Smooth muscle cell (in vitro differentiated cells): ENCODE results near the gene UBASH3B. TPM values are rescaled to one million over a fixed set of nuclear protein-coding genes. Genes with fewer than 3 reads are reported as not detected.

Experiments used
- DNase-seq: peaks from one replicate; lab custom pipeline; 2025; ENCODE audit not compliant: unreplicated experiment; lab: John Stamatoyannopoulos, UW
- H2AFZ ChIP-seq: fragments of 200-600 bp; sonication (generic); 2 replicates; pipeline ENCODE4 v1.6.0; 2016; ENCODE audit warnings: antibody characterized with exemption, low read depth, mild to moderate bottlenecking
- H3F3A ChIP-seq: fragments of 200-600 bp; sonication (generic); 2 replicates; pipeline ENCODE4 v1.6.0; 2017; ENCODE audit warnings: antibody characterized with exemption, low read depth
- H3K27ac ChIP-seq: fragments of 200-600 bp; sonication (generic); 2 replicates; pipeline ENCODE4 v1.5.1; 2016; ENCODE audit warnings: low read depth, mild to moderate bottlenecking
- H3K27me3 ChIP-seq: fragments of 200-600 bp; sonication (generic); 2 replicates; pipeline ENCODE4 v1.6.1; 2016; ENCODE audit warnings: low read depth, mild to moderate bottlenecking
- H3K36me3 ChIP-seq: fragments of 200-600 bp; sonication (generic); 2 replicates; pipeline ENCODE4 v1.5.1; 2016; ENCODE audit warnings: low read depth
- H3K4me1 ChIP-seq: fragments of 200-600 bp; sonication (generic); 2 replicates; pipeline ENCODE4 v1.5.1; 2016; ENCODE audit warnings: low read depth
- H3K4me2 ChIP-seq: fragments of 200-600 bp; sonication (generic); 2 replicates; pipeline ENCODE4 v1.6.0; 2016; ENCODE audit warnings: mild to moderate bottlenecking
- H3K4me3 ChIP-seq: fragments of 200-600 bp; sonication (generic); 2 replicates; pipeline ENCODE4 v1.5.1; 2016; ENCODE audit warnings: mild to moderate bottlenecking
- H3K79me2 ChIP-seq: fragments of 200-600 bp; sonication (generic); 2 replicates; pipeline ENCODE4 v1.6.0; 2016; ENCODE audit warnings: low read depth, mild to moderate bottlenecking
- H3K9ac ChIP-seq: fragments of 200-600 bp; sonication (generic); 2 replicates; pipeline ENCODE4 v1.6.0; 2016; ENCODE audit warnings: low read depth
- H3K9me3 ChIP-seq: fragments of 200-600 bp; sonication (generic); replicated peaks from 2 replicates; pipeline ENCODE4 v1.5.1; 2016; ENCODE audit warnings: low read depth
- H4K20me1 ChIP-seq: fragments of 200-600 bp; sonication (generic); 2 replicates; pipeline ENCODE4 v1.6.0; 2016; ENCODE audit warnings: low read depth
- whole genome bisulfite sequencing: methylation state at CpG from one replicate; pipeline ENCODE4 v1.1.7; 2016; ENCODE audit warnings: low lambda C conversion rate; 5-methylcytosine and 5-hydroxymethylcytosine counted together
- polyA plus RNA-seq: library from polyadenylated mRNA; unstranded; fragments of >200 nt; fragmentation: Nextera tagmentation; extraction: Ambion mirVana; gene quantifications from 2 replicates; pipeline ENCODE4 v1.2.1, GENCODE V29; 2016
- total RNA-seq: library from RNA; depleted of rRNA; stranded (reverse); fragments of >200 nt; gene quantifications from 2 replicates; pipeline ENCODE4 v1.2.3, GENCODE V29; 2014
- TF ChIP-seq, protein P1 (sequence below): fragments of 200-600 bp; sonication (generic); IDR thresholded peaks from 2 replicates; pipeline ENCODE4 v1.5.1; 2017; ENCODE audit warnings: borderline replicate concordance, mild to moderate bottlenecking, antibody characterized with exemption; ENCODE audit not compliant: insufficient read depth, poor library complexity, severe bottlenecking

The UBASH3B gene
- total and polyA plus RNA-seq, 2 experiments from 2014 or later = 15.8 to 30.5 TPM

DNA sequence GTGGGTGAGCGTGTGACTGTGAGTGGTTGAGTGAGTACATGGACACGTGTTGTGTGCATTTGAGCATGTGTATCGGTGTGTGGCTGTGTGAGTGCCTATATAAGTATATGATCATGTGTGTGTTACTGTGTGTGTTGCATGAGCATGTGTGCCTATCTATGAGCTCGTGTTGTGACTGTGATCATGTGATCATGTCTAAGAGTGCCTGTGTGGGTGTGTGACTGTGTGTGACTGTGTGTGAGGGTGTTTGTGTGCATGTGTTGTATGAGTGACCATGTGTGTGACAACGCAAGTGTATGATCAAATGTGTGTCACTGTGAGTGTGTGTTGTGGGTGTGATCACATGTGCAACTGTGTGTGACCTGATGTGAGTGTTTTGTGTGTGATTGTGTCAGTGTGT lies 88.8 kb downstream of the UBASH3B start:
- no peak overlapping the region for H3K4me2 ChIP-seq
- no peak overlapping the region for H3K4me3 ChIP-seq
- WGBS = 97% methylated on average over 5 of the region's 5 CpGs
- no peaks in the 10 kb centered on the region for H3K9me3 ChIP-seq
- no peak overlapping the region for H2AFZ ChIP-seq
- peaks cover 19% of the 10 kb centered on the region for H3F3A ChIP-seq
- peaks cover 32% of the 10 kb centered on the region for H3K4me1 ChIP-seq
- H3K9ac ChIP-seq = no peak overlapping the region
- peaks cover 7% of the 10 kb centered on the region for H4K20me1 ChIP-seq
- H3K27ac ChIP-seq = no peak overlapping the region
- TF ChIP-seq, protein P1, sequence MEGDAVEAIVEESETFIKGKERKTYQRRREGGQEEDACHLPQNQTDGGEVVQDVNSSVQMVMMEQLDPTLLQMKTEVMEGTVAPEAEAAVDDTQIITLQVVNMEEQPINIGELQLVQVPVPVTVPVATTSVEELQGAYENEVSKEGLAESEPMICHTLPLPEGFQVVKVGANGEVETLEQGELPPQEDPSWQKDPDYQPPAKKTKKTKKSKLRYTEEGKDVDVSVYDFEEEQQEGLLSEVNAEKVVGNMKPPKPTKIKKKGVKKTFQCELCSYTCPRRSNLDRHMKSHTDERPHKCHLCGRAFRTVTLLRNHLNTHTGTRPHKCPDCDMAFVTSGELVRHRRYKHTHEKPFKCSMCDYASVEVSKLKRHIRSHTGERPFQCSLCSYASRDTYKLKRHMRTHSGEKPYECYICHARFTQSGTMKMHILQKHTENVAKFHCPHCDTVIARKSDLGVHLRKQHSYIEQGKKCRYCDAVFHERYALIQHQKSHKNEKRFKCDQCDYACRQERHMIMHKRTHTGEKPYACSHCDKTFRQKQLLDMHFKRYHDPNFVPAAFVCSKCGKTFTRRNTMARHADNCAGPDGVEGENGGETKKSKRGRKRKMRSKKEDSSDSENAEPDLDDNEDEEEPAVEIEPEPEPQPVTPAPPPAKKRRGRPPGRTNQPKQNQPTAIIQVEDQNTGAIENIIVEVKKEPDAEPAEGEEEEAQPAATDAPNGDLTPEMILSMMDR = no peak
- DNase-seq = no peak
- peaks cover 8% of the 10 kb centered on the region for H3K79me2 ChIP-seq
- no peaks in the 10 kb centered on the region for H3K27me3 ChIP-seq
- H3K36me3 ChIP-seq = no peaks in the 10 kb centered on the region

DNA sequence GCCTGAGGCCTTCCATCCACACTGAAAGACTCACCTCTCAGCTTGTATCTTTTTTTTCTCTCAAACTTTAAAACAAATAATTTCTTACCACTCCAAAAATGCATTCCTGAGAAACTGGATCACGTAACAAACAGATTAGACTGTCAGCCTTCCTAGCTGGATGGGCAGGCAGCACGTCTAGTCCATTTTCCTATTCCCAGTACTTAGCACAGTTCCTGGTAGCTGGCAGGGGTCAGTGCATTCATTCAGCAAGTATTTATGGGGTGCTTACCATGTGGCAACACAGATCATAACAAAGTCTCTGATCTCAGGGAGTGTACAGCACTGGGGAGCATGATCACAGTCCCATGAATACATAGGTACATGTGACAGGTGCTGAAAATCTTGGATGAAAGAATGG lies 89.6 kb downstream of the UBASH3B start:
- TF ChIP-seq, protein P1 = no peak
- peaks cover 8% of the 10 kb centered on the region for H4K20me1 ChIP-seq
- H3K9ac ChIP-seq = no peak overlapping the region
- no peaks in the 10 kb centered on the region for H3K36me3 ChIP-seq
- no peak overlapping the region for H3K4me3 ChIP-seq
- H3K4me2 ChIP-seq = no peak overlapping the region
- H2AFZ ChIP-seq = no peak overlapping the region
- DNase-seq = no peak
- no peak overlapping the region for H3K27ac ChIP-seq
- 85% methylated on average over 2 of the region's 2 CpGs for WGBS
- H3K27me3 ChIP-seq = no peaks in the 10 kb centered on the region
- peaks cover 8% of the 10 kb centered on the region for H3K79me2 ChIP-seq
- H3K9me3 ChIP-seq = no peaks in the 10 kb centered on the region
- H3F3A ChIP-seq = peaks cover 24% of the 10 kb centered on the region
- peaks cover 36% of the 10 kb centered on the region for H3K4me1 ChIP-seq

DNA sequence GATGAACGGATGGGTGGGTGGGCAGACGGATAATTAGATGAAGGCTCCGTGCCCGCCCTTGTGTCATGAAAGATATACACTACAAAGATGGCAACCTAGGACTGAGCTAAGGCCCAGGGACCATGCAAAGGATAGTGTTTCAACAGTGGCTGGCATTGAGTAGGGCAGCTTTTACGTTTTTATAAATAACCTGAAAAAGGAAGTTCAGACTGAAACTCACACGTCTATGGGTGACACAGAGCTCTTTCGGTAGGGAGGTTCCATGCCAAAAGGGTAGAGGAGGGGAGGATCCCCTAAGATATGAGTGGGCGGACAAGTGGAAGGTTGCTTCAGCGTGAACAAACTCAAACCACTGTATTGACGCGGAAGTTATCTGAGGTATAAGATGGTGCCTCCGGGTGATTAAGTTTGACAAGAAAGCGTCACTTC lies 90.5 kb downstream of the UBASH3B start:
- Histone ChIP-seq H4K20me1 (peaks cover 8% of the 10 kb centered on the region), H3K36me3 (no peaks in the 10 kb centered on the region), H3K9me3 (no peaks in the 10 kb centered on the region), H3K9ac (no peak overlapping the region), H3K4me3 (no peak overlapping the region), H3F3A (peaks cover 24% of the 10 kb centered on the region), H3K27me3 (no peaks in the 10 kb centered on the region), H2AFZ (no peak overlapping the region), H3K4me1 (peaks cover 36% of the 10 kb centered on the region), H3K27ac (no peak overlapping the region), H3K79me2 (peaks cover 8% of the 10 kb centered on the region), H3K4me2 (no peak overlapping the region)
- TF ChIP-seq, protein P1 = no peak
- DNase-seq = no peak
- 95% methylated on average over 13 of the region's 13 CpGs for WGBS

DNA sequence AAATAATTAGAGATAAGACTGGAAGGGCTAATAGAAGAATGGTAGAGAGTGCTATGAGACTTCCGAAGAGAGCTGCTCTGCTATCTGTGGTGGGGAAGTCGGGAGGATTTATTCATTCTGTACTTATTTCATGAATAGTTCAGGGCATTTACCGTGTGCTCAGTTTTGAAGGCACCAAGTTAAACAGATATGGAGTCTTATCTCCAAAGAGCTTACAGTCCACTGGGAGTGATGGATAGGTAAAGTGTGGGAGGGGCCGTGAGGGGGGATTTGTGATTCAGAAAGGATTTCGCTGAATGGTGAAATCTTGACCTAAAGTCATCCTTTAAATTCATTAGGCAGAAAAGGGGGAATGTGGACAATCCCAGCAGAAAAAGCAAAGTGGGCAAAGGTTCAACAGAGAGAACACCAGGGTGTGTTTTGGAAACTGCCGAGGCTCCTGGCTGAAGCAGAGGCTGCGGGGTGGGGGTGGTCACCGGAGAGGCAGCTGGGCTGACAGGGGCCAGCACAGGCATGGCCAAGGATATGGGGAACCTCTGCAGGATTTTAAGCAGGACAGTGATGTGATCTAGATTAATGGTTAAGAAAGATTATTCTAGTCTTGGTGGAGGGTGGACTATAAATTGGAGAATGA lies 91.2 kb downstream of the UBASH3B start:
- 84% methylated on average over 8 of the region's 8 CpGs for WGBS
- H3K27ac ChIP-seq = peak overlapping the region; percentile 63
- H4K20me1 ChIP-seq = peaks cover 8% of the 10 kb centered on the region
- DNase-seq = no peak
- H2AFZ ChIP-seq = no peak overlapping the region
- peaks cover 24% of the 10 kb centered on the region for H3F3A ChIP-seq
- no peak overlapping the region for H3K4me3 ChIP-seq
- H3K4me2 ChIP-seq = no peak overlapping the region
- H3K4me1 ChIP-seq = peaks cover 34% of the 10 kb centered on the region
- H3K36me3 ChIP-seq = no peaks in the 10 kb centered on the region
- H3K79me2 ChIP-seq = peaks cover 8% of the 10 kb centered on the region
- H3K9me3 ChIP-seq = no peaks in the 10 kb centered on the region
- no peak overlapping the region for H3K9ac ChIP-seq
- no peaks in the 10 kb centered on the region for H3K27me3 ChIP-seq
- TF ChIP-seq, protein P1 = no peak
